Stomach smooth muscle (tissue), 2 donors: ENCODE measurements around the gene OARD1.
A peak's percentile ranks its signal among the peaks of the same experiment; 100 is the strongest.

Experiments
- H3K27ac ChIP-seq: one replicate; pipeline ENCODE4 v1.7.0; 2013; ENCODE audit warnings: mild to moderate bottlenecking, low read length, inconsistent platforms
- H3K27me3 ChIP-seq, 2 donors: one replicate each; pipeline ENCODE4 v1.7.0; 2013; ENCODE audit warnings: low read length in 2 of 2; ENCODE audit not compliant: insufficient read depth in 2 of 2, control insufficient read depth in 1 of 2
- H3K36me3 ChIP-seq, 2 donors: one replicate each; pipeline ENCODE4 v1.7.0; 2013; ENCODE audit warnings: low read length in 2 of 2; ENCODE audit not compliant: control insufficient read depth in 2 of 2, insufficient read depth in 2 of 2
- H3K4me1 ChIP-seq: one replicate; pipeline ENCODE4 v1.7.0; 2013; ENCODE audit warnings: low read length; ENCODE audit not compliant: control insufficient read depth, insufficient read depth
- H3K4me3 ChIP-seq, 2 donors: one replicate each; pipeline ENCODE4 v1.7.0; 2013; ENCODE audit warnings: low read length in 2 of 2
- H3K9ac ChIP-seq, 2 donors: one replicate each; pipeline ENCODE4 v1.7.0; 2013; ENCODE audit warnings: low read length in 2 of 2, mild to moderate bottlenecking in 1 of 2
- H3K9me3 ChIP-seq, 2 donors: one replicate each; pipeline ENCODE4 v1.7.0; 2013; ENCODE audit warnings: low read length in 2 of 2; ENCODE audit not compliant: control insufficient read depth in 2 of 2
- donor health status: healthy.
- donor health status: Pancreatic carcinoma.

Gene OARD1

GRCh38 chr6:41061196-41061726 is 10.9 kb downstream of the OARD1 start:
- H3K9me3 ChIP-seq = no peaks in the 10 kb centered on the region
- no peaks in the 10 kb centered on the region for H3K27me3 ChIP-seq
- no peak overlapping the region for H3K9ac ChIP-seq
- peaks cover 15 to 17% of the 10 kb centered on the region in 2 donors for H3K36me3 ChIP-seq
- H3K4me3 ChIP-seq = peak overlapping the region in 1 of 2 donors; percentile 9
- H3K4me1 ChIP-seq = peaks cover 29% of the 10 kb centered on the region
- H3K27ac ChIP-seq = no peak overlapping the region

GRCh38 chr6:41059556-41059955 is 12.6 kb downstream of the OARD1 start:
- Histone ChIP-seq H3K36me3 (peaks cover 11% of the 10 kb centered on the region in 2 donors), H3K9ac (no peak overlapping the region), H3K4me3 (no peak overlapping the region), H3K27me3 (no peaks in the 10 kb centered on the region), H3K27ac (peak overlapping the region; percentile 55), H3K4me1 (peaks cover 46% of the 10 kb centered on the region), H3K9me3 (no peaks in the 10 kb centered on the region)

- H3K4me3 ChIP-seq = no peak overlapping the region
- peaks cover 6 to 7% of the 10 kb centered on the region in 2 donors for H3K36me3 ChIP-seq
- no peak overlapping the region for H3K9ac ChIP-seq
- peak overlapping the region; percentile 55 for H3K27ac ChIP-seq
- no peaks in the 10 kb centered on the region for H3K27me3 ChIP-seq
- no peaks in the 10 kb centered on the region for H3K9me3 ChIP-seq
- peaks cover 51% of the 10 kb centered on the region for H3K4me1 ChIP-seq
These were observed 13.4 kb downstream of the OARD1 start for GRCh38 chr6:41058783-41059181.

GRCh38 chr6:41056768-41057490 is 15.2 kb downstream of the OARD1 start:
- Histone ChIP-seq H3K4me1 (peaks cover 63% of the 10 kb centered on the region), H3K27ac (peak overlapping the region; percentile 88), H3K9me3 (no peaks in the 10 kb centered on the region), H3K9ac (peak overlapping the region in 1 of 2 donors; percentile 17), H3K4me3 (peak overlapping the region in 1 of 2 donors; percentile 6), H3K27me3 (no peaks in the 10 kb centered on the region), H3K36me3 (peaks cover 3 to 4% of the 10 kb centered on the region in 2 donors)

GRCh38 chr6:41055149-41055548 is 17.0 kb downstream of the OARD1 start:
- Histone ChIP-seq H3K4me3 (peak overlapping the region in 1 of 2 donors; percentile 35), H3K4me1 (peaks cover 56% of the 10 kb centered on the region), H3K9me3 (no peaks in the 10 kb centered on the region), H3K9ac (peak overlapping the region in 1 of 2 donors; percentile 29), H3K27me3 (no peaks in the 10 kb centered on the region), H3K36me3 (no peaks in the 10 kb centered on the region), H3K27ac (peak overlapping the region; percentile 88)

- Histone ChIP-seq H3K27ac (peak overlapping the region; percentile 88), H3K9me3 (no peaks in the 10 kb centered on the region), H3K9ac (no peak overlapping the region), H3K27me3 (no peaks in the 10 kb centered on the region), H3K36me3 (no peaks in the 10 kb centered on the region), H3K4me3 (peak overlapping the region in 1 of 2 donors; percentile 27), H3K4me1 (peaks cover 61% of the 10 kb centered on the region)
These were observed 17.6 kb downstream of the OARD1 start for GRCh38 chr6:41054511-41054910.

- peak within 1 kb of the TSS; percentile 88 for H3K27ac ChIP-seq
- H3K9me3 ChIP-seq = no peaks in the 10 kb centered on the region
- peaks cover 62% of the 10 kb centered on the region for H3K4me1 ChIP-seq
- peak within 1 kb of the TSS in 1 of 2 donors; percentile 27 for H3K4me3 ChIP-seq
- no peaks in the 10 kb centered on the region for H3K36me3 ChIP-seq
- H3K27me3 ChIP-seq = no peaks in the 10 kb centered on the region
- no peak within 1 kb of the TSS for H3K9ac ChIP-seq
These were observed 19.1 kb downstream of the OARD1 start, which contains the start of gene APOBEC2 for GRCh38 chr6:41053041-41053440. Gene APOBEC2 (plus strand): TSS chr6:41053202. CDS start chr6:41053348, 146 bp downstream.

GRCh38 chr6:41051873-41052272 is 20.3 kb downstream of the OARD1 start:
- H3K4me3 ChIP-seq = no peak overlapping the region
- H3K36me3 ChIP-seq = no peaks in the 10 kb centered on the region
- H3K27me3 ChIP-seq = no peaks in the 10 kb centered on the region
- H3K9me3 ChIP-seq = no peaks in the 10 kb centered on the region
- no peak overlapping the region for H3K9ac ChIP-seq
- H3K27ac ChIP-seq = no peak overlapping the region
- H3K4me1 ChIP-seq = peaks cover 53% of the 10 kb centered on the region

GRCh38 chr6:41050536-41050935 is 21.6 kb downstream of the OARD1 start:
- H3K4me1 ChIP-seq = peaks cover 39% of the 10 kb centered on the region
- H3K27ac ChIP-seq = no peak overlapping the region
- H3K27me3 ChIP-seq = no peaks in the 10 kb centered on the region
- H3K9me3 ChIP-seq = no peaks in the 10 kb centered on the region
- H3K4me3 ChIP-seq = no peak overlapping the region
- H3K36me3 ChIP-seq = no peaks in the 10 kb centered on the region
- no peak overlapping the region for H3K9ac ChIP-seq

GRCh38 chr6:41049955-41050354 is 22.2 kb downstream of the OARD1 start:
- Histone ChIP-seq H3K4me3 (peak overlapping the region in 1 of 2 donors; percentile 14), H3K27ac (no peak overlapping the region), H3K9ac (no peak overlapping the region), H3K27me3 (no peaks in the 10 kb centered on the region), H3K9me3 (no peaks in the 10 kb centered on the region), H3K4me1 (peaks cover 33% of the 10 kb centered on the region), H3K36me3 (no peaks in the 10 kb centered on the region)

GRCh38 chr6:41049521-41049920 is 22.6 kb downstream of the OARD1 start:
- Histone ChIP-seq H3K27me3 (no peaks in the 10 kb centered on the region), H3K9ac (peak overlapping the region in 1 of 2 donors; percentile 7), H3K4me1 (peaks cover 29% of the 10 kb centered on the region), H3K36me3 (no peaks in the 10 kb centered on the region), H3K27ac (no peak overlapping the region), H3K4me3 (peak overlapping the region in 1 of 2 donors; percentile 14), H3K9me3 (no peaks in the 10 kb centered on the region)
